Cerebellar cortex (tissue), 1 donor: Measurements from ENCODE around the gene ATP6V1D.
"Not testable (repeated sequence)": the region's sequence is repeated elsewhere in the genome, so short reads cannot be mapped to it uniquely, and the experiment has no call there.

Experiments
- DNase-seq: peaks from one replicate; pipeline ENCODE4 v3.0.0-alpha.2; 2015; ENCODE audit warnings: low spot score

Gene ATP6V1D

GRCh38 chr14:67370830-67371229 is 11.2 kb upstream of the ATP6V1D start:
- DNase-seq: no peak

DNA sequence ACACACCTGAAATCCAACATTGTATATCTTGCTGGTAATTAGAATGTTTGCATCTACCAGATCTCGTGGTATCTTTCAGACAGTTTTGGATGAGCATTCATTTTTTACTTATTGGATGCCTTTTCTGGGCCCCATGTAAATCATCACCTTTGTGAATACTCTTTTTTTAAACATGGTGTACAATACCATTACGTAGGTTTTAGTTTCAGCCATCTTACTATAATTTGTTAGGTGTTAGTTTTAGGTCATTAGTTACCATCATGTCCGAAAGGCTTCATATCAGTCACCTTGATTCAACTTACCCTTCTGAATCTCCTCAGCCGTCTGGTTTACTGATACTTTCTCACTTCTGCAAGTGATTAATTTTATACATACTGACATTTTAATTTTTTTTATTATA is 5.9 kb upstream of the ATP6V1D start:
- DNase-seq: no peak

GRCh38 chr14:67360470-67361206 is 1.0 kb upstream of the ATP6V1D start:
- DNase-seq: no peak

- no peak for DNase-seq
Measured at GRCh38 chr14:67358924-67359774, 455 bp downstream of the ATP6V1D start.

DNA sequence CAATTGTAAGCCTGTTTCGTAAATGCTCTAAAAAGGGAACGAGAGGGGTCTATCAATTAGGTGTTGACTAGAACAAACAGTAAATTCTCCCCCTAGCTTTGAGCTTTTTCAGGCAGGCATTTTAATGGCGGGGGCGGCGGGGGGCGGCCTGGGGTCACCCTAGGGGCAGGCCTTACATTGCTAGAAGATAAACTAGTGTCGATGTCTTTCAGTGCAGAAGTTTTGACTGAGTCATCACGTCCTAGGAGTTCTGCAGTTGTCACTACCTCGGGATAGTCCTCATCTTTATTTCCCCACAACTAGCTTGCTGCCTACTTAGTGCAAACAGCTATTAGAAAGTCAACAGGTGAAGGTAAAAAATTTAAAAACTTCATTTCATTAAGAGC is 1.6 kb downstream of the ATP6V1D start:
- no peak for DNase-seq

- DNase-seq: no peak
Measured at GRCh38 chr14:67357186-67357968, 2.2 kb downstream of the ATP6V1D start.

- no peak for DNase-seq
Measured at GRCh38 chr14:67352055-67352454, 7.5 kb downstream of the ATP6V1D start.

DNA sequence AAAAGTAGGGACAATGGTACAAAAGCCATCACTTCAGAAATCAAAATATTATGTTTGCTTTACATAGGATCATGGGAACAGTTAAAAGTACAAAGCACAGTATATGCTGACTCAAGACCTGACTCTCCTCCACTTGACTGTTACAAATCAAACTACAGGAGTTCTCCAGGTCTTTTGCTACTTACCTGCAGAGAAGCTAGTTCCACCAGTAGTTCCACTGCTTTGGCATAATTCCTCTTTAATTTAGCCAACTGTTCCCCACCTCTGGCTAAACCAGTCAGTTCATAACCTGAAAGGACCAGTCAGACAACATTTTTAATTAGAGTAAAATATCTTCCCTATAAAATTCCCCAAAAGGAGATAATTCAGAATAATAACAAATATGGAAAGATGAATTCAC is 14.0 kb downstream of the ATP6V1D start:
- no peak for DNase-seq

- no peak for DNase-seq
Measured at GRCh38 chr14:67343601-67344230, 15.9 kb downstream of the ATP6V1D start.

- DNase-seq: not testable (repeated sequence)
Measured at GRCh38 chr14:67341231-67341630, 18.4 kb downstream of the ATP6V1D start.

GRCh38 chr14:67335781-67336180 is 23.8 kb downstream of the ATP6V1D start:
- peak; percentile 47 for DNase-seq

DNA sequence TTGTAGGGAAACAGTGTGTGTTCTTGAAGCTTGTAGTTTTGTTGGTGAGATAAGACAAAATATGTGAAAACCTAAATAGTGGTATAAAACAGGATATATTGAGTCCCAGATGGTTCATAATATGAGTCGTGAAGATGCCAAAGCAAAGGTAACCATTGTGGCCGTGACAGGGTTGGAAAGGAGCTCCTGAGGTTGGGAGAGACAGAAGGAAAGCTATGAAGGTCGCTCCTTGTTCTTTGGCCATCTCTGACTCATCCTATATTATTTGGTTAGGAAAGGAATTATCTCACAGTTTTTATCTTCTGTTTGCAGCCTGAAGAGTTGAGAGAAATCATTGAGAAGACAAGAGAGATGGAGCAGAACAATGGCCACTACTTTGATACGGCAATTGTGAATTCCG is 27.1 kb downstream of the ATP6V1D start:
- no peak for DNase-seq

- no peak for DNase-seq
Measured at GRCh38 chr14:67331368-67332125, 28.1 kb downstream of the ATP6V1D start.

GRCh38 chr14:67329666-67330065 is 29.9 kb downstream of the ATP6V1D start:
- not testable (repeated sequence) for DNase-seq

DNA sequence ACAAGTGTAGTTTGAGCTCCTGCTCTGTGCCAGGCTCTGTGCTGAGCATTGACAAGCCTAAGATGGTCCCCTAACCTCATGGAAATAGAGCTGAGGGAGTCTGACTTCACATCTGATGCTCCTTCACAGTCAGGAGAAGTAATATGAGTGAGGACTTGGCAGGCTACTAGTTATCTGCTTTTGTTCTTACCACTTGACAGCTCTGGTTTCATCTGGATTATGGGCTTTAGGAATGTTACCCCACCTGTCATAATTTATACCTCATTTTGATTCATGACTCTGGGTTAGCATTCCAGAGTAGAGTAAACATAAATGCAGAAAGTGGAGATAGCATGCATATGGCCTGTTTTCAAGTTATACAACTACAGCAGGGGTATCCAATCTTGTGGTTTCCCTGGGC is 40.5 kb downstream of the ATP6V1D start:
- DNase-seq: no peak

DNA sequence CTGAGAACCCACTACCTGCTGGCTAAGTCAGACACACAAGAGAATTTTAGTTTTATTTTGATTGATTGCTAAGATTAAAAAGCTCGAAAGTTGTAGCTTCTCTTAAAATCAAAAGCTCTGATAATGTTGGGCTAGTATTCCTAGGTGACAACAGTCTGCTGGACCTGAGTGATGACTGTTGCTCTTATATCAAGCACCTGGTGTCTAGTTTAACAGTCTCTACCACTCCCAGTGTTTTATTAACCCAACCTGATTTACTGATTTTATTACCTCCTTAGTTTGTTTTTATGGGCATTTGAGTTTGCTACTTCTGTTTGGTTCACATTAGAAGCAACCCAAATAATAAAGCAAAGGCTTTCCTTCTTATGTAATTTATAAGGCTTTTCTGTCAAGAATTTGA is 41.8 kb downstream of the ATP6V1D start:
- no peak for DNase-seq

DNA sequence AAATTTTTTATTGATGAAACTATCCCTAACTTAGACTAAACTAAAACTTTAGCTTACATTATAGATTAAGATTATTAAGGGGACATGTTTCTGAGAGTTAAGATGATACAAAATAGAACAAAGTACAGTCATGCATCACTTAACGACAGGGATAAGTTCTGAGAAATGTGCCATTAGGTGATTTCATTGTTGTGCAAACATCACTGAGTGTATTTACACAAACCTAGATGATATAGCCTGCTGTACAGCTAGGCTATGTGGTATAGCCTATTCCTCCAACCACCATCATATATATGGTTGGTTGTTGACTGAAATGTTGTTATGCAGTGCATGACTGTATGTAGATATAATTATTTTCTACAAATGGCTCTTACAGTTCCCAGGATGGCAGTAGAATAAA is 46.5 kb downstream of the ATP6V1D start:
- no peak for DNase-seq

- DNase-seq: no peak
Measured at GRCh38 chr14:67311868-67312267, 47.7 kb downstream of the ATP6V1D start.
